Spinal cord (tissue), 10 donors: Measurements from ENCODE around the gene PDE11A. TPM values are rescaled to one million over a fixed set of nuclear protein-coding genes. Genes with fewer than 3 reads are reported as not detected.

Source experiments
- DNase-seq, 6 donors: peaks; one replicate each; pipeline versions ENCODE4 v3.0.0 to v3.0.0-alpha.2; 2013 to 2015; ENCODE audit warnings: low spot score in 6 of 6, low read depth in 4 of 6
- H3K27ac ChIP-seq: one replicate; pipeline ENCODE4 v1.5.1; 2013; ENCODE audit warnings: low read depth, low read length, control low read depth
- H3K27me3 ChIP-seq: one replicate; pipeline ENCODE4 v1.6.1; 2013; ENCODE audit warnings: low read length; ENCODE audit not compliant: control insufficient read depth, insufficient read depth
- H3K36me3 ChIP-seq: one replicate; pipeline ENCODE4 v1.6.1; 2013; ENCODE audit warnings: low read length; ENCODE audit not compliant: control insufficient read depth, insufficient read depth
- H3K4me1 ChIP-seq: one replicate; pipeline ENCODE4 v1.6.1; 2013; ENCODE audit warnings: low read length; ENCODE audit not compliant: control insufficient read depth, insufficient read depth
- H3K4me3 ChIP-seq: one replicate; pipeline ENCODE4 v1.5.1; 2013; ENCODE audit warnings: low read depth, low read length, control low read depth
- H3K9me3 ChIP-seq: one replicate; pipeline ENCODE4 v1.6.1; 2013; ENCODE audit warnings: low read length; ENCODE audit not compliant: control insufficient read depth, insufficient read depth
- whole genome bisulfite sequencing: methylation state at CpG from one replicate; pipeline ENCODE4 v1.1.5; 2013; ENCODE audit warnings: missing lambda C conversion rate; ENCODE audit not compliant: insufficient coverage; 5-methylcytosine and 5-hydroxymethylcytosine counted together
- polyA plus RNA-seq, 2 donors: library from polyadenylated mRNA; unstranded; fragments of 120-200 nt; gene quantifications; one replicate each; pipeline ENCODE4 v1.2.1, GENCODE V29; 2013; ENCODE audit not compliant: insufficient read length in 2 of 2
- total RNA-seq, 2 donors: library from RNA; depleted of rRNA in 1 of 2; stranded (reverse); fragments of 120-200 nt in 1 of 2; fragments of >200 nt in 1 of 2; gene quantifications; one replicate each; pipeline versions ENCODE4 v1.2.3 to v1.2.4, GENCODE V29; 2013 to 2014
- donor health status: healthy.

PDE11A gene
- total and polyA plus RNA-seq, 4 donors: 1.9 to 6.5 (median 2.1) TPM

- H3K4me3 ChIP-seq: no peak overlapping the region
- H3K4me1 ChIP-seq: peaks cover 9% of the 10 kb centered on the region
- 90% methylated on average over 2 of the region's 4 CpGs for WGBS
- H3K27ac ChIP-seq: no peak overlapping the region
- no peak for DNase-seq
- no peaks in the 10 kb centered on the region for H3K36me3 ChIP-seq
- H3K9me3 ChIP-seq: no peaks in the 10 kb centered on the region
- no peaks in the 10 kb centered on the region for H3K27me3 ChIP-seq
Measured at GRCh38 chr2:177616066-177616465, 456.5 kb downstream of the PDE11A start.

DNA sequence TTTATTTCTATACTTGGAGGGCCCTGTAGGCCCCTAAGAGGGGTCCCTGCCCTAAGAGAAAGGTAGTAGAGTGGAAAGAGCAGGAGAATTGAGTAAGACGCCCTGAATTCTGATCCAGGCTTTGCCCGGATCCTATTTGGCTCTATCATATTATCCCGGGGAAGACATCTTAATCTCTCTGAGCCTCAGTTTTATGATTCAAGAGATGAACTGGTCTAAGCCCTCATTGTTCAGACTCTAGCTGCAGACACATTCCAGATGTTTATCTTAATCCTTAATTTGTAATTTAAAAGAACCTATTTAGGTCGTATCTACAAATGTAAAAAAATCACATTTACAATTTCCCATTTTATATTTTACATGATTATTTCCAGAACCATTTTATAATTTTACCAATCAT is 459.9 kb downstream of the PDE11A start:
- DNase-seq: no peak
- no peak overlapping the region for H3K27ac ChIP-seq
- peaks cover under 1% of the 10 kb centered on the region for H3K4me1 ChIP-seq
- H3K27me3 ChIP-seq: no peaks in the 10 kb centered on the region
- H3K9me3 ChIP-seq: no peaks in the 10 kb centered on the region
- H3K36me3 ChIP-seq: no peaks in the 10 kb centered on the region
- WGBS: no CpG with 5 or more reads among the region's 4 CpGs
- H3K4me3 ChIP-seq: no peak overlapping the region

DNA sequence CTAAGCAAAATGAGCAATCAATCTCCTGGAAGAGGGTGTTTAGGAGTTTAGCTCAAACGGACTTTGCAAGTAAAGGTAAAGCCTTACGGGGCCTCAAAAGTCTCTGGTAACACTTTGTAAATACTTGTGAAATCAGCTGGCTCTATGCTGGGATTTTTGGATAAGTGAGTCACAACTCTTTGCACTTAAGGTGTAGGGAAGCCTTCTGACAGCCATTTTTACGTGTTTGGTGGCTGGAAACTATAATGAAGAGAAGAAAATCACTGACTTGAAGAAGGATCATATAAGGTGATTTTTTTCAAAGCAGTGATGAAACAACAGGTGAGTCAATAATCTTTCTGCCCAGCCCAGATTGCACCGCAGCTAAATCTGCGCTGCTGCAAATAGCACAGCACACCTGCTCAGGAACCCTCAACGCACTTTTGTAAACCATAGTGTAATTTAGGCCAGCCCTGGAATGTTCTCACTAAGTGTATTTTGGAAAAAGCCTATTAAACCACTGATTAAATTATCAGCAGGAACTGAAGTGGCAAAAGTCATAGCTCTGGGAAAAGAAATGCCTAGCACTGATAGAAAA is 461.2 kb downstream of the PDE11A start:
- no peak overlapping the region for H3K4me3 ChIP-seq
- no peak for DNase-seq
- no peaks in the 10 kb centered on the region for H3K9me3 ChIP-seq
- no peaks in the 10 kb centered on the region for H3K27me3 ChIP-seq
- no peaks in the 10 kb centered on the region for H3K4me1 ChIP-seq
- no peak overlapping the region for H3K27ac ChIP-seq
- no peaks in the 10 kb centered on the region for H3K36me3 ChIP-seq
- WGBS: 78% methylated on average over 4 of the region's 6 CpGs

- H3K9me3 ChIP-seq: no peaks in the 10 kb centered on the region
- H3K27ac ChIP-seq: no peak overlapping the region
- H3K4me3 ChIP-seq: no peak overlapping the region
- H3K36me3 ChIP-seq: no peaks in the 10 kb centered on the region
- no CpG with 5 or more reads among the region's 1 CpG for WGBS
- H3K27me3 ChIP-seq: no peaks in the 10 kb centered on the region
- no peaks in the 10 kb centered on the region for H3K4me1 ChIP-seq
- no peak for DNase-seq
Measured at GRCh38 chr2:177610813-177611212, 461.8 kb downstream of the PDE11A start.

DNA sequence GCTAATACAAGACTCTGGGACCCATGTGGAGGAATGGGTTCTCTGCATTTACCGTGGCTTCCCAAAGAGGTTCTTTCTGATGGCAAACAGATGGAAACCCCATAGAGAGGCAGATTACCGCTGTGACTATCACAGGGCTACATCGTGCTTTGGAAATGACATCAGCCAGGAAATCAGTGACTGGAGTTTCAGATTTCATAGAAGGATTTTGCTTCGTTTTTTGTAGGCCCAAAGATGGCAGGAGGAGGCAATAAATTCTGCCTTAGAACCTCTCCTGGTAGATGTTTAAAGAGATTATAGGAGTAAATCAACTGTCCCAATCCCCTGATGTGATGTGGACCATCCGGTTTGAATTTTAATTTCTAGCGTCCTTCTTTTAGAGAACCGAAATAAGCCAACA is 465.9 kb downstream of the PDE11A start:
- DNase-seq: peak in 1 of 6 donors; percentile 65
- Histone ChIP-seq H3K27me3 (no peaks in the 10 kb centered on the region), H3K9me3 (no peaks in the 10 kb centered on the region), H3K36me3 (no peaks in the 10 kb centered on the region), H3K4me3 (no peak overlapping the region), H3K27ac (peak overlapping the region; percentile 33), H3K4me1 (no peaks in the 10 kb centered on the region)
- 65% methylated on average over 7 of the region's 7 CpGs for WGBS

GRCh38 chr2:177604271-177605065 is 468.1 kb downstream of the PDE11A start:
- Histone ChIP-seq H3K9me3 (no peaks in the 10 kb centered on the region), H3K27ac (peak overlapping the region; percentile 62), H3K4me1 (peaks cover 3% of the 10 kb centered on the region), H3K27me3 (no peaks in the 10 kb centered on the region), H3K4me3 (no peak overlapping the region), H3K36me3 (no peaks in the 10 kb centered on the region)
- peak in 3 of 6 donors; percentile 29 to 83 (median 82) for DNase-seq
- WGBS: 11% methylated on average over 1 of the region's 3 CpGs

DNA sequence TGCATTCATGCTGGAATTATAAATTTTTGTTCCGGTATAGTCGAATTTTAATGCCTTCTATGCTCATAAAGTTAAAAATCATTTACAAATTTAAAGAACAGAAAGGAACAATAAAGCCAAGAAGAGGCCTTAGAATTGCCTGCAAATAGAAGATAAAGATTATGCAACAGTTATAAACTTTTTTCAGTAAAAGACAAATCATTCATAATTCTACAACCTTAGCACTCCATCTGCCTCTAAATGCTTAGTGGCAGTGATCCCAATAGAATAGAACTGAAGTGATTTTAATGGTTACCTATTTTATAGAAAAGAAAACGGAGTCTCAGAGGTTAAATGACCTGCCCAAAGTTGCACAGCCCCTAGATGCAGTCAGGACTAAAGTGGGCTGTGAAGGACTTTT is 468.8 kb downstream of the PDE11A start:
- no peak for DNase-seq
- Histone ChIP-seq H3K27me3 (no peaks in the 10 kb centered on the region), H3K4me3 (no peak overlapping the region), H3K36me3 (no peaks in the 10 kb centered on the region), H3K27ac (peak overlapping the region; percentile 62), H3K4me1 (peaks cover 10% of the 10 kb centered on the region), H3K9me3 (no peaks in the 10 kb centered on the region)
- WGBS: no CpG with 5 or more reads among the region's 3 CpGs

- H3K27ac ChIP-seq: no peak overlapping the region
- no peaks in the 10 kb centered on the region for H3K9me3 ChIP-seq
- H3K27me3 ChIP-seq: no peaks in the 10 kb centered on the region
- no peak overlapping the region for H3K4me3 ChIP-seq
- no peak for DNase-seq
- H3K4me1 ChIP-seq: peaks cover 13% of the 10 kb centered on the region
- 100% methylated on average over 1 of the region's 5 CpGs for WGBS
- H3K36me3 ChIP-seq: no peaks in the 10 kb centered on the region
Measured at GRCh38 chr2:177603181-177603580, 469.4 kb downstream of the PDE11A start.

DNA sequence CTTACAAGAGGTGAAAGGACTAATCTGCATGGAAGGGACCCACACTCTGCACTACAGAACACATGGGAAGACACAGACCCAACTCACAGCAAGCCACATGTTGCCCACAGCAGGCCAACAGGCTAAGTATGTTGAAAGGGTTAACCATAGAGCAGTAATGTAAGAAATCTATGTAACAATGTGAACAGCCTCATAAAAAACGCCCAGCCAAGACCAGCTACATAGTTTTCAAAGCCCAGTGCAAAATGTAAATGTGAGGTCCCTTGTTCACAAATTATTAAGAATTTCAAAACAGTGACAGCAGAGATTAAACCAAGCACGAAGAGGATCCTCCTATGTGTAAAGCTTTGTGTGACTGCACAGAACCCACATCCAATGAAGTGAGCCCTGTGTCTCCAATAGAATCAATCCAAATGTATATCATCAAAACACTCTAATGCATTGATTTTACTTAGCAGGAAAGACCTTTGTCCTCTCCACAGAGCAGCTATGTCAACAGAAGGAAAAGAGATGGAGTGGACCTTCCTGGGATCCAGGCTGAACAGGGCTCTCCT is 469.9 kb downstream of the PDE11A start:
- H3K4me1 ChIP-seq: peaks cover 16% of the 10 kb centered on the region
- no peaks in the 10 kb centered on the region for H3K27me3 ChIP-seq
- H3K27ac ChIP-seq: no peak overlapping the region
- WGBS: 55% methylated on average over 1 of the region's 2 CpGs
- H3K36me3 ChIP-seq: no peaks in the 10 kb centered on the region
- DNase-seq: no peak
- H3K4me3 ChIP-seq: no peak overlapping the region
- no peaks in the 10 kb centered on the region for H3K9me3 ChIP-seq

DNA sequence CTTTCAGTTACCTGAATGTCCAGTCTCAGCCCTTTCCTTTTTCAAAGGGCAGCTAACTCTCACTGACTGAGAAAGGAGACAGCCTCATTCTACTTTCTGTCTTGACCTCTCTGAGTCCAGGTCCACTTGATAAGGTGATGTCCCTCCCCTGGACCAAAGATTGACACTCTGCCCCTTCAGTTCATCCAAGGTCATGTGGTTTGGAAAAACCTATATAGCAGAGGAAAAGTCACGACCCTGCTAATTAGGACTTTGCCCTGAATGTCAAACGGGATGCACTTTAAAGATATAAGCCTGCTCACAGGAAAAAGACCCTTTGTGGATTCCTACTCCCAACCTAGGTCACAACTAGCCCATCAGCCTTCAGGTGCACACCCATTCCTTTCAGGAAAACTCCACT is 471.7 kb downstream of the PDE11A start:
- Histone ChIP-seq H3K4me3 (no peak overlapping the region), H3K27ac (no peak overlapping the region), H3K4me1 (peaks cover 16% of the 10 kb centered on the region), H3K9me3 (no peaks in the 10 kb centered on the region), H3K36me3 (no peaks in the 10 kb centered on the region), H3K27me3 (no peaks in the 10 kb centered on the region)
- 88% methylated on average over 1 of the region's 2 CpGs for WGBS
- no peak for DNase-seq
